GM18508 (cell line): ENCODE data around the gene BRD1.

Experiments
- ATAC-seq: cut with Tn5 transposase; IDR thresholded peaks from one replicate; pipeline ENCODE4 v1.9.1; 2021; ENCODE audit warnings: moderate number of reproducible peaks; ENCODE audit not compliant: insufficient read depth, unreplicated experiment

BRD1 gene

GRCh38 chr22:49803737-49804375, 23.8 kb downstream of the BRD1 start:
- no peak for ATAC-seq

- no peak for ATAC-seq
Observed at GRCh38 chr22:49803134-49803533, 24.5 kb downstream of the BRD1 start.

GRCh38 chr22:49801391-49802060, 26.1 kb downstream of the BRD1 start:
- no peak for ATAC-seq

GRCh38 chr22:49800408-49801238, 27.1 kb downstream of the BRD1 start:
- ATAC-seq = no peak

- no peak for ATAC-seq
Observed at GRCh38 chr22:49799431-49800075, 28.1 kb downstream of the BRD1 start.

- no peak for ATAC-seq
Observed at GRCh38 chr22:49798486-49799151, 29.1 kb downstream of the BRD1 start.

GRCh38 chr22:49797706-49798105, 30.0 kb downstream of the BRD1 start:
- no peak for ATAC-seq

GRCh38 chr22:49796596-49797270, 30.9 kb downstream of the BRD1 start:
- no peak for ATAC-seq

- ATAC-seq = no peak
Observed at GRCh38 chr22:49795521-49795920, 32.2 kb downstream of the BRD1 start.

GRCh38 chr22:49793871-49794270, 33.8 kb downstream of the BRD1 start:
- no peak for ATAC-seq

GRCh38 chr22:49793296-49793695, 34.4 kb downstream of the BRD1 start:
- no peak for ATAC-seq

- no peak for ATAC-seq
Observed at GRCh38 chr22:49792107-49792506, 35.6 kb downstream of the BRD1 start.

- ATAC-seq = no peak
Observed at GRCh38 chr22:49791682-49792081, 36.0 kb downstream of the BRD1 start.

GRCh38 chr22:49790912-49791311, 36.8 kb downstream of the BRD1 start:
- no peak for ATAC-seq

GRCh38 chr22:49789289-49790141, 38.2 kb downstream of the BRD1 start:
- ATAC-seq = no peak

- ATAC-seq = no peak
Observed at GRCh38 chr22:49788504-49788903, 39.2 kb downstream of the BRD1 start.

- ATAC-seq = no peak
Observed at GRCh38 chr22:49787861-49788260, 39.8 kb downstream of the BRD1 start.

- ATAC-seq = no peak
Observed at GRCh38 chr22:49786976-49787706, 40.5 kb downstream of the BRD1 start.
